ENCODE results near the gene CACNA1E.

- TF ChIP-seq CTCF (IDR thresholded peaks at IDR 0.05; ENCODE audit: insufficient read depth, low read length, poor library complexity, severe bottlenecking) (no peak), EZH2phosphoT487 (conservative IDR thresholded peaks at IDR 0.05; ENCODE audit: low read length) (no peak)
These were observed 55.5 kb downstream of the CACNA1E start for GRCh38 chr1:181538836-181539235.

Data from SU-DHL-6 (cell line).